K562 (cell line): ENCODE measurements around the gene GPR142. TPM values are rescaled to one million over a fixed set of nuclear protein-coding genes. Genes with fewer than 3 reads are reported as not detected.

Experiments
- ATF3 ChIP-seq, 2 experiments: fragments of 450-650 bp in 1 of 2; sonication (generic) in 1 of 2; formaldehyde crosslinking in 1 of 2; IDR thresholded peaks in 1 of 2; conservative IDR thresholded peaks in 1 of 2; 2 replicates each; pipeline versions ENCODE4 v1.6.1 to v1.8.1; 2016 to 2023; ENCODE audit warnings: mild to moderate bottlenecking in 2 of 2, moderate library complexity in 2 of 2, inconsistent platforms in 1 of 2, missing genetic modification reagents in 1 of 2
- BCOR ChIP-seq: fragments of 450-650 bp; IDR thresholded peaks from 2 replicates; pipeline ENCODE4 v1.6.1; 2016
- CHD1 ChIP-seq: fragments of 200-600 bp; sonication (generic); IDR thresholded peaks from one replicate; pipeline ENCODE4 v1.6.1; 2012; ENCODE audit warnings: mild to moderate bottlenecking, moderate library complexity, low read length, inconsistent platforms
- GABPB2 ChIP-seq: fragments of 250-450 bp; sonication (Bioruptor Pico); conservative IDR thresholded peaks from 2 replicates; pipeline ENCODE4 v1.5.1; 2021; ENCODE audit warnings: mild to moderate bottlenecking
- GATA2 ChIP-seq: sonication (generic); formaldehyde crosslinking; IDR thresholded peaks from 2 replicates; pipeline ENCODE4 v1.4.0; 2020; ENCODE audit warnings: mild to moderate bottlenecking, missing genetic modification reagents
- HES1 ChIP-seq: fragments of 450-650 bp; IDR thresholded peaks from 2 replicates; pipeline ENCODE4 v1.6.1; 2016; ENCODE audit warnings: low read depth, mild to moderate bottlenecking, moderate library complexity
- PHB ChIP-seq: fragments of 250-450 bp; sonication (Bioruptor Pico); IDR thresholded peaks from 2 replicates; pipeline ENCODE4 v1.5.0; 2021
- RAD21 ChIP-seq, 2 experiments: fragments of 250-450 bp in 1 of 2; fragments of 450-650 bp in 1 of 2; sonication (Bioruptor Pico) in 1 of 2; formaldehyde crosslinking in 1 of 2; IDR thresholded peaks in 1 of 2; conservative IDR thresholded peaks in 1 of 2; 2 replicates each; pipeline versions ENCODE4 v1.4.0 to v1.8.0; 2020 to 2022; ENCODE audit warnings: mild to moderate bottlenecking in 2 of 2, moderate library complexity in 1 of 2
- SFPQ ChIP-seq: fragments of 200-400 bp; formaldehyde crosslinking; IDR thresholded peaks from 2 replicates; pipeline ENCODE4 v1.6.1; 2017; ENCODE audit warnings: mild to moderate bottlenecking, low read depth, low read length, moderate library complexity
- SMAD4 ChIP-seq: fragments of 250-450 bp; sonication (Bioruptor Pico); conservative IDR thresholded peaks from 2 replicates; pipeline ENCODE4 v1.8.0; 2021; ENCODE audit warnings: inconsistent platforms, mild to moderate bottlenecking, moderate library complexity
- SMARCC2 ChIP-seq: fragments of 450-650 bp; IDR thresholded peaks from 2 replicates; pipeline ENCODE4 v1.6.1; 2017; ENCODE audit warnings: antibody characterized with exemption, moderate library complexity, mild to moderate bottlenecking, low read depth
- SMARCE1 ChIP-seq: fragments of 450-650 bp; IDR thresholded peaks from 2 replicates; pipeline ENCODE4 v1.7.1; 2016; ENCODE audit warnings: mild to moderate bottlenecking
- SNAPC5 ChIP-seq: fragments of 250-450 bp; sonication (Bioruptor Pico); IDR thresholded peaks from 2 replicates; pipeline ENCODE4 v1.8.0; 2021; ENCODE audit warnings: moderate library complexity, mild to moderate bottlenecking, inconsistent platforms
- STAG1 ChIP-seq: sonication (generic); formaldehyde crosslinking; IDR thresholded peaks from 2 replicates; pipeline ENCODE4 v1.5.0; 2020; ENCODE audit warnings: missing genetic modification reagents, borderline replicate concordance
- TBP ChIP-seq: optimal IDR thresholded peaks from 2 replicates; pipeline ENCODE3; 2011; ENCODE audit warnings: low read depth, low read length, improper control_type of control experiment
- UBTF ChIP-seq, 2 experiments: IDR thresholded peaks; 2 replicates each; pipeline ENCODE4 v1.6.1; 2012; ENCODE audit warnings: improper control_type of control experiment in 2 of 2, low read depth in 2 of 2, low read length in 2 of 2, borderline replicate concordance in 1 of 2
- ZBTB9 ChIP-seq: fragments of 450-650 bp; formaldehyde crosslinking; IDR thresholded peaks from 2 replicates; pipeline ENCODE4 v1.4.0; 2020; ENCODE audit warnings: mild to moderate bottlenecking, moderate library complexity
- ZNF695 ChIP-seq: fragments of 450-650 bp; formaldehyde crosslinking; IDR thresholded peaks from 2 replicates; pipeline ENCODE4 v1.4.0; 2020; ENCODE audit warnings: mild to moderate bottlenecking, moderate library complexity
- polyA plus RNA-seq, 8 experiments: library from polyadenylated mRNA; depleted of rRNA in 4 of 8; stranded (reverse) in 5 of 8; unstranded in 3 of 8; fragments of >200 nt; fragmentation: Nextera tagmentation in 2 of 8; fragmentation: Illumina TruSeq in 1 of 8; extraction: Ambion mirVana in 2 of 8; extraction: Trizol in 1 of 8; gene quantifications; 2 replicates each; pipeline versions ENCODE4 v1.2.1 to v1.2.3, GENCODE V29; 2011 to 2014; ENCODE audit warnings: inconsistent platforms in 1 of 8, missing spikeins in 1 of 8
- total RNA-seq, 7 experiments: library from RNA; depleted of rRNA in 6 of 7; stranded (reverse); fragments of >200 nt in 6 of 7; fragmentation: Illumina TruSeq in 2 of 7; extraction: Trizol in 2 of 7; gene quantifications; 2 replicates each; pipeline versions ENCODE4 v1.2.1 to v1.2.3, GENCODE V29; 2011 to 2021; ENCODE audit warnings: low replicate concordance in 1 of 7

Gene GPR142
- total and polyA plus RNA-seq, 9 of the 15 experiments (the other 6 are each of a cell fraction or from before 2014, with no cell fraction given) = not detected

- TF ChIP-seq ATF3 (IDR thresholded peaks at IDR 0.05) = no peak
- TF ChIP-seq ATF3 (CRISPR knock-in tag; conservative IDR thresholded peaks at IDR 0.05) = no peak
- TF ChIP-seq SMARCE1 = no peak
- TF ChIP-seq BCOR = no peak
- TF ChIP-seq GABPB2 (CRISPR knock-in tag) = no peak
- TF ChIP-seq ZBTB9 (CRISPR knock-in tag) = no peak
- no peak for TF ChIP-seq SNAPC5 (CRISPR knock-in tag)
- no peak for TF ChIP-seq UBTF (IDR thresholded peaks at IDR 0.05; ENCODE audit: borderline replicate concordance in 1 of 2, low read depth in 2 of 2, low read length in 2 of 2)
- TF ChIP-seq HES1 = no peak
- TF ChIP-seq SFPQ = no peak
- TF ChIP-seq GATA2 = no peak
- TF ChIP-seq SMARCC2 = no peak
- TF ChIP-seq PHB (CRISPR knock-in tag) = no peak
- no peak for TF ChIP-seq TBP
- no peak for TF ChIP-seq ZNF695 (CRISPR knock-in tag)
- no peak for TF ChIP-seq SMAD4 (CRISPR knock-in tag)
- peak; percentile 75; the same call in 1 of the 2 replicates for TF ChIP-seq STAG1 (CRISPR knock-in tag)
- TF ChIP-seq RAD21 (CRISPR knock-in tag; conservative IDR thresholded peaks at IDR 0.05 in 1 of 2, IDR thresholded peaks at IDR 0.05 in 1 of 2) = peak; percentile 83 to 92
- TF ChIP-seq CHD1 = no peak
Measured at GRCh38 chr17:74368341-74369081, 1.2 kb downstream of the GPR142 start (continued).
